GM12872 (cell line): ENCODE data around the gene AHSP.

ENCODE experiments used
- TF ChIP-seq, protein P1 (sequence below): IDR thresholded peaks from 3 replicates; pipeline ENCODE4 v1.5.1; 2011; ENCODE audit warnings: low read depth, mild to moderate bottlenecking, low read length, moderate library complexity; ENCODE audit not compliant: insufficient read depth

AHSP gene

DNA sequence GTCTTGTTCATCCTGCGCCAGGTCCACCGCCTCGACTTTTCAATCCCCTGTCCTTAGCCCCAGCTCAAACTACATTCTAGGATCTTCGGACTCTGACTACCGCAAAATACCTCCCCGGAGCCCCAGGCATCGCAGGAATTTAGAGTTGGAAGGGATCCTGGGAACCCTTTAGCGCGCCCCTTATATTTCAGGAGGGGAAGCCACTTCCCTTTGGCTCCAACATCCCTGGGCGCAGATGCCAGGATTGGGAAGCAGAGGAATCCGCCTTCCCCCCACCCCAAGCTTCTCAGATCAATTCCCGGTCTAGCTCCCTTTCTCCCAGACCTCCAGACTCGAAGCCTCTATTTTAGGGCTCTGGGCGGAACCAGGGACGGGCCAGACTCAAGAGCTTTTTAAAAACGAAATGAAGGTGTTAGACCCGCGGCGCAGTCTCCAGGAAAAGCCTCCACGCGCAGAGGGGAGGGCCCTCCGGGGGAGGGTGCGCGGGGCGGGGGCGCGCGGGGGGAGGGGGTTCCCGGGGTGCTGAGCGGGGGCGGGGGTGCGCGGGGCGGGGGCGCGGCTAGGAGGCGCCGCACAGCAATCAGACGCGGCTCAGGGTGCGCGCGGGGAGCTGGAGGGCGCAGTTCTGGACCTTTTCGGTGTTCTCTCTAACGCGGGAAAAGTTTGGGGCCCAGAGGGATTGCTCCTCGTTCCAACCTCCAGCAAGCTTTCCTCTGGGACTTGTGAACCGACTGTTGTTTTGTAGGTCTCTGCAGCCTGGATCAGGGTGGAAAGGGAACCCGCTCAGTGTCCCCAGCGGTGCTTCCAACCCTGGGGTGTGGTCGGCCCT, 1.6 kb downstream of the AHSP start:
- TF ChIP-seq, protein P1, sequence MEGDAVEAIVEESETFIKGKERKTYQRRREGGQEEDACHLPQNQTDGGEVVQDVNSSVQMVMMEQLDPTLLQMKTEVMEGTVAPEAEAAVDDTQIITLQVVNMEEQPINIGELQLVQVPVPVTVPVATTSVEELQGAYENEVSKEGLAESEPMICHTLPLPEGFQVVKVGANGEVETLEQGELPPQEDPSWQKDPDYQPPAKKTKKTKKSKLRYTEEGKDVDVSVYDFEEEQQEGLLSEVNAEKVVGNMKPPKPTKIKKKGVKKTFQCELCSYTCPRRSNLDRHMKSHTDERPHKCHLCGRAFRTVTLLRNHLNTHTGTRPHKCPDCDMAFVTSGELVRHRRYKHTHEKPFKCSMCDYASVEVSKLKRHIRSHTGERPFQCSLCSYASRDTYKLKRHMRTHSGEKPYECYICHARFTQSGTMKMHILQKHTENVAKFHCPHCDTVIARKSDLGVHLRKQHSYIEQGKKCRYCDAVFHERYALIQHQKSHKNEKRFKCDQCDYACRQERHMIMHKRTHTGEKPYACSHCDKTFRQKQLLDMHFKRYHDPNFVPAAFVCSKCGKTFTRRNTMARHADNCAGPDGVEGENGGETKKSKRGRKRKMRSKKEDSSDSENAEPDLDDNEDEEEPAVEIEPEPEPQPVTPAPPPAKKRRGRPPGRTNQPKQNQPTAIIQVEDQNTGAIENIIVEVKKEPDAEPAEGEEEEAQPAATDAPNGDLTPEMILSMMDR: no peak

GRCh38 chr16:31529937-31530312, 2.2 kb downstream of the AHSP start:
- TF ChIP-seq, protein P1: no peak

DNA sequence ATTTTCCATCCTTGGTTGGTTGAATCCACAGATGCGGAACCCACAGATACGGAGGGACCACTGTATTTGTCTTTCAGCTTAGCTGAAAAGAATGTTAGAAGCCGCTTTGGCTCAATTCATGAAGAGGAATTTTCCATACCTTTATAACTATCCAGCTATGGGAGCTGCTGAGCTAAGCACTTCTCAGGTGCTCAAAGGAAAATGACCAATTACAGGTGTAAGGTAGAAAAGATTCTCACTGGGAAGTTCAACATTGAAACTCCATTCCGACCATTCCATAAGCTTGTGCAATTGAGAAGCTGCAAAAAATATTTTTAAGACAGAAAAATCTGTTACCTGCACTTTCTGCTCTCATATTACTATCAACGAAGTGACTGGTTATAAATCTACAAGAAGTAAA, 2.7 kb downstream of the AHSP start:
- TF ChIP-seq, protein P1: no peak

DNA sequence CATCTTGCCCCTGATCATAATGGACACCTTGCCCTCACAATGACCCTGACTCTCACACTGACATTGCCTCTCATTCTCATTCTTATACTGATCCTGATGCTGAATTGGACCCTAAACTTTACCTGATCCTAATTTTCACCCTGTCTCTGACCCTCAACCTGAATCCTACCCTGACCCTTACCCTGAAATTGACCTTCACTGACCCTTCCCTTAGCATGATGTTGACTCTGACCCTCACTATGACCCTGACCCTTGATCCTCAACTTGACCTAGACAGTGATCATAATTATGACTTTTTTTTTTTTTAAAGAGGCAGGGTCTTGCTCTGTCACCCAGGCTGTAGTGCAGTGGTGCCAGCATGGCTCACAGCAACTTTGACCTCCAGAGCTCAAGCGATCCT, 3.4 kb downstream of the AHSP start:
- TF ChIP-seq, protein P1: no peak

GRCh38 chr16:31532120-31532519, 4.4 kb downstream of the AHSP start:
- TF ChIP-seq, protein P1: no peak

GRCh38 chr16:31532896-31533295, 5.2 kb downstream of the AHSP start:
- TF ChIP-seq, protein P1: no peak

GRCh38 chr16:31535737-31536136, 8.0 kb downstream of the AHSP start:
- TF ChIP-seq, protein P1: no peak
